IMR-90 (cell line): ENCODE measurements around the gene GABRA4. TPM values are rescaled to one million over a fixed set of nuclear protein-coding genes. Genes with fewer than 3 reads are reported as not detected.

Source experiments
- ATAC-seq: fragments of 200-7000 bp; cut with Tn5 transposase; 2 replicates; pipeline ENCODE4 v1.9.1; 2020; ENCODE audit warnings: low read depth, mild to moderate bottlenecking, moderate library complexity
- BruUV-seq: library from RNA; stranded (reverse); fragments of 400-500 nt; replicated peaks from 2 replicates; lab custom pipeline; 2021; lab: Mats Ljungman, UMichigan
- CTCF ChIA-PET: fragments of 300-600 bp; formaldehyde crosslinking; extraction: SDS; loops from one replicate; lab custom pipeline; 2021; ENCODE audit warnings: antibody characterized with exemption; lab: Yijun Ruan, JAX
- POLR2A ChIA-PET: fragments of 300-600 bp; sonication (Branson Sonifier 250); formaldehyde crosslinking; loops from one replicate; lab custom pipeline; 2022; ENCODE audit warnings: antibody characterized with exemption; ENCODE audit not compliant: unreplicated experiment; lab: Charles Lee
- DNase-seq: peaks from one replicate; pipeline ENCODE4 v3.0.0; 2013
- H2AFZ ChIP-seq: replicated peaks from 2 replicates; pipeline ENCODE3; 2013; ENCODE audit warnings: low read length, mild to moderate bottlenecking; ENCODE audit not compliant: poor library complexity
- H2AK5ac ChIP-seq: 2 replicates; pipeline ENCODE4 v1.6.1; 2013; ENCODE audit warnings: low read depth, low read length, inconsistent platforms
- H2AK9ac ChIP-seq: replicated peaks from 2 replicates; pipeline ENCODE3; 2013; ENCODE audit warnings: mild to moderate bottlenecking, low read depth, low read length, moderate library complexity; ENCODE audit not compliant: poor library complexity
- H2BK120ac ChIP-seq: 2 replicates; pipeline ENCODE4 v1.6.1; 2013; ENCODE audit warnings: low read depth, low read length, inconsistent platforms
- H2BK15ac ChIP-seq: 3 replicates; pipeline ENCODE4 v1.6.1; 2013; ENCODE audit warnings: low read depth, low read length, inconsistent platforms
- H2BK20ac ChIP-seq: 2 replicates; pipeline ENCODE4 v1.6.1; 2013; ENCODE audit warnings: low read depth, mild to moderate bottlenecking, inconsistent platforms, low read length, moderate library complexity
- H2BK5ac ChIP-seq: 2 replicates; pipeline ENCODE4 v1.6.1; 2013; ENCODE audit warnings: mild to moderate bottlenecking, low read depth, low read length, inconsistent platforms; ENCODE audit not compliant: poor library complexity, severe bottlenecking
- H3K14ac ChIP-seq: replicated peaks from 2 replicates; pipeline ENCODE4 v1.6.1; 2013; ENCODE audit warnings: low read depth, low read length, inconsistent platforms
- H3K18ac ChIP-seq: 2 replicates; pipeline ENCODE4 v1.6.1; 2013; ENCODE audit warnings: low read depth, low read length, control low read depth
- H3K23ac ChIP-seq: 2 replicates; pipeline ENCODE4 v1.6.1; 2013; ENCODE audit warnings: low read depth, low read length, inconsistent platforms
- H3K27ac ChIP-seq: 2 replicates; pipeline ENCODE4 v1.5.1; 2013; ENCODE audit warnings: mild to moderate bottlenecking, control low read depth, low read length; ENCODE audit not compliant: insufficient read depth
- H3K27me3 ChIP-seq: 2 replicates; pipeline ENCODE4 v1.6.1; 2013; ENCODE audit warnings: low read length; ENCODE audit not compliant: control insufficient read depth, insufficient read depth
- H3K36me3 ChIP-seq: 2 replicates; pipeline ENCODE4 v1.6.1; 2013; ENCODE audit warnings: low read length, mixed read lengths; ENCODE audit not compliant: control insufficient read depth, insufficient read depth
- H3K4ac ChIP-seq: 2 replicates; pipeline ENCODE4 v1.6.1; 2013; ENCODE audit warnings: low read depth, low read length, inconsistent platforms
- H3K4me1 ChIP-seq: 2 replicates; pipeline ENCODE4 v1.6.1; 2013; ENCODE audit warnings: low read length, mixed read lengths; ENCODE audit not compliant: control insufficient read depth, insufficient read depth
- H3K4me2 ChIP-seq: 2 replicates; pipeline ENCODE4 v1.6.1; 2013; ENCODE audit warnings: low read depth, mild to moderate bottlenecking, control low read depth, low read length, moderate library complexity
- H3K4me3 ChIP-seq: 2 replicates; pipeline ENCODE4 v1.5.1; 2013; ENCODE audit warnings: low read depth, mild to moderate bottlenecking, control low read depth, low read length, moderate library complexity; ENCODE audit not compliant: insufficient read depth
- H3K56ac ChIP-seq: 2 replicates; pipeline ENCODE4 v1.6.1; 2013; ENCODE audit warnings: low read length, inconsistent platforms; ENCODE audit not compliant: insufficient read depth; ENCODE audit errors: extremely low read depth
- H3K79me1 ChIP-seq, 2 experiments: 2 replicates each; pipeline ENCODE4 v1.6.1; 2013; ENCODE audit warnings: low read length in 2 of 2, inconsistent platforms in 1 of 2, low read depth in 1 of 2
- H3K9ac ChIP-seq: 2 replicates; pipeline ENCODE4 v1.6.1; 2013; ENCODE audit warnings: low read depth, low read length, control low read depth
- H3K9me1 ChIP-seq: 2 replicates; pipeline ENCODE4 v1.6.1; 2013; ENCODE audit warnings: low read length, inconsistent platforms; ENCODE audit not compliant: insufficient read depth
- H3K9me3 ChIP-seq: 2 replicates; pipeline ENCODE4 v1.6.1; 2013; ENCODE audit warnings: low read length; ENCODE audit not compliant: control insufficient read depth, insufficient read depth
- H4K20me1 ChIP-seq: 2 replicates; pipeline ENCODE4 v1.6.1; 2013; ENCODE audit warnings: low read length, inconsistent platforms; ENCODE audit not compliant: insufficient read depth
- H4K5ac ChIP-seq: 2 replicates; pipeline ENCODE4 v1.6.1; 2013; ENCODE audit warnings: mild to moderate bottlenecking, low read depth, low read length, control low read depth
- H4K8ac ChIP-seq, 2 experiments: 2 replicates each; pipeline ENCODE4 v1.6.1; 2013; ENCODE audit warnings: low read depth in 2 of 2, low read length in 2 of 2, control low read depth in 1 of 2, inconsistent platforms in 1 of 2
- H4K91ac ChIP-seq: 2 replicates; pipeline ENCODE4 v1.6.1; 2013; ENCODE audit warnings: low read depth, low read length, inconsistent platforms; ENCODE audit not compliant: insufficient read depth
- BHLHE40 ChIP-seq: fragments of 150-350 bp; IDR thresholded peaks from 2 replicates; pipeline ENCODE4 v1.6.1; 2016; ENCODE audit warnings: mild to moderate bottlenecking, low read depth, low read length
- CHD1 ChIP-seq: IDR thresholded peaks from 2 replicates; pipeline ENCODE4 v1.6.1; 2012; ENCODE audit warnings: low read depth, low read length, improper control_type of control experiment
- FOS ChIP-seq: fragments of 150-350 bp; IDR thresholded peaks from 2 replicates; pipeline ENCODE4 v1.6.1; 2016; ENCODE audit warnings: low read depth, low read length
- MAZ ChIP-seq: IDR thresholded peaks from 2 replicates; pipeline ENCODE4 v1.6.1; 2012; ENCODE audit warnings: low read depth, mild to moderate bottlenecking, low read length, improper control_type of control experiment, moderate library complexity, borderline replicate concordance
- MXI1 ChIP-seq: IDR thresholded peaks from 2 replicates; pipeline ENCODE4 v1.6.1; 2012; ENCODE audit warnings: low read depth, mild to moderate bottlenecking, low read length, moderate library complexity, borderline replicate concordance
- NFE2L2 ChIP-seq: fragments of 150-350 bp; IDR thresholded peaks from 2 replicates; pipeline ENCODE4 v1.6.1; 2016; ENCODE audit warnings: low read depth, mild to moderate bottlenecking, low read length
- POLR2A ChIP-seq: IDR thresholded peaks from 2 replicates; pipeline ENCODE4 v1.6.1; 2012; ENCODE audit warnings: mild to moderate bottlenecking, low read depth, low read length
- RCOR1 ChIP-seq: IDR thresholded peaks from 2 replicates; pipeline ENCODE4 v1.6.1; 2012; ENCODE audit warnings: mild to moderate bottlenecking, low read length, improper control_type of control experiment; ENCODE audit not compliant: insufficient replicate concordance
- WGBS, 2 experiments: methylation state at CpG; one replicate each; pipeline versions ENCODE4 v1.1.5 to v1.1.7; 2013; ENCODE audit warnings: missing lambda C conversion rate in 2 of 2; ENCODE audit not compliant: insufficient read length in 1 of 2; ENCODE audit errors: extremely low coverage in 2 of 2; 5-methylcytosine and 5-hydroxymethylcytosine counted together
- dilution Hi-C: fragments of 300-500 bp; cut with HindIII; formaldehyde crosslinking; loops from one replicate; pipeline ENCODE4 v1.14.3; 2018; ENCODE audit warnings: low sequenced_read_pairs; ENCODE audit not compliant: unreplicated experiment
- in situ Hi-C: fragments of 300-500 bp; cut with MboI; formaldehyde crosslinking; loops from 3 replicates; pipeline ENCODE4 v1.14.3; 2019; ENCODE audit warnings: low sequenced_read_pairs, inconsistent platforms, mixed read lengths
- intact Hi-C: fragments of 100-400 bp; cut with micrococcal nuclease; formaldehyde crosslinking; loops from 2 replicates; pipeline ENCODE4 v1.10.0; 2022
- polyA plus RNA-seq, 3 experiments: library from polyadenylated mRNA; depleted of rRNA; stranded (reverse); fragments of >200 nt; gene quantifications; 2 replicates each; pipeline ENCODE4 v1.2.3, GENCODE V29; 2012; ENCODE audit warnings: low replicate concordance in 1 of 3
- total RNA-seq: library from RNA; depleted of rRNA; stranded (reverse); fragments of >200 nt; gene quantifications from 2 replicates; pipeline ENCODE4 v1.2.3, GENCODE V29; 2012

Gene GABRA4
- total and polyA plus RNA-seq, 2 of the 4 experiments (the other 2 are of a cell fraction): 1.1 to 1.8 TPM

GRCh38 chr4:47010912-47011446 lies 17.6 kb upstream of the GABRA4 start:
- Histone ChIP-seq H3K23ac (peak overlapping the region; percentile 58; the same call in 1 of the 2 replicates), H2BK20ac (peak overlapping the region; percentile 90; the same call in 1 of the 2 replicates), H3K9ac (no peak overlapping the region), H3K79me1 (no peaks in the 10 kb centered on the region), H2BK120ac (peak overlapping the region; percentile 62), H3K27me3 (no peaks in the 10 kb centered on the region), H4K20me1 (no peaks in the 10 kb centered on the region), H4K8ac (peak overlapping the region in 1 of 2 experiments; percentile 82; a peak in 2 of 4 replicates), H2BK5ac (no peak overlapping the region), H3K9me1 (peaks cover 5% of the 10 kb centered on the region; the same call in 1 of the 2 replicates), H3K36me3 (no peaks in the 10 kb centered on the region), H3K4ac (0 out of 2 replicates have a peak overlapping the region, but pooled peaks have one; percentile 59), H4K5ac (peak overlapping the region; percentile 56; the same call in 1 of the 2 replicates), H3K4me3 (no peak overlapping the region), H2AK9ac (no peak overlapping the region), H3K9me3 (no peaks in the 10 kb centered on the region), H2AFZ (peak overlapping the region; percentile 79), H3K14ac (peak overlapping the region; percentile 89; the same call in 1 of the 2 replicates), H3K56ac (no peak overlapping the region), H2BK15ac (no peak overlapping the region), H4K91ac (no peak overlapping the region), H3K4me1 (no peaks in the 10 kb centered on the region; the same call in 1 of the 2 replicates), H3K4me2 (peak overlapping the region; percentile 85), H2AK5ac (no peak overlapping the region), H3K27ac (no peak overlapping the region), H3K18ac (peak overlapping the region; percentile 25; the same call in 1 of the 2 replicates)
- DNase-seq (no peak), ATAC-seq (no peak; the same call in 1 of the 2 replicates)
- ChIA-PET POLR2A (no interaction called here), CTCF (interaction anchor here (0.6 to 1.6 kb wide), 3 partner anchors 11 to 1469 kb away, joined by 4 to 7 read pairs (median 6); no protein-coding TSS in a partner anchor)
- dilution Hi-C loops: no loop called here
- intact Hi-C loops: no loop called here
- in situ Hi-C loops: no loop called here
- no TSS peak for BruUV-seq
- TF ChIP-seq BHLHE40 (no peak), MXI1 (no peak), NFE2L2 (no peak), CHD1 (no peak), POLR2A (no peak), MAZ (no peak), RCOR1 (no peak), FOS (no peak)
- WGBS, 2 experiments: 8% methylated on average over 1 of the region's 2 CpGs; no CpG with 5 or more reads in 1 of the 2 experiments
